Endodermal cell (in vitro differentiated cells): ENCODE results near the gene CAMK2D. TPM values are rescaled to one million over a fixed set of nuclear protein-coding genes. Genes with fewer than 3 reads are reported as not detected.

ENCODE experiments used
- DNase-seq: peaks from one replicate; pipeline ENCODE4 v3.0.0-alpha.2; 2017
- H3K27ac ChIP-seq: 2 replicates; pipeline ENCODE4 v1.5.1; 2013; ENCODE audit warnings: mild to moderate bottlenecking, low read depth, low read length, moderate library complexity
- H3K27me3 ChIP-seq: 2 replicates; pipeline ENCODE4 v1.6.1; 2013; ENCODE audit warnings: mild to moderate bottlenecking, low read length, moderate library complexity; ENCODE audit not compliant: insufficient read depth, control insufficient read depth, poor library complexity, severe bottlenecking
- H3K36me3 ChIP-seq: 2 replicates; pipeline ENCODE4 v1.7.0; 2013; ENCODE audit warnings: mild to moderate bottlenecking, low read length, moderate library complexity; ENCODE audit not compliant: control insufficient read depth, insufficient read depth
- H3K4me1 ChIP-seq: one replicate; pipeline ENCODE4 v1.7.0; 2013; ENCODE audit warnings: low read length; ENCODE audit not compliant: control insufficient read depth, insufficient read depth
- H3K4me3 ChIP-seq: 2 replicates; pipeline ENCODE4 v1.5.1; 2013; ENCODE audit warnings: mild to moderate bottlenecking, low read length, moderate library complexity
- H3K9ac ChIP-seq: 2 replicates; pipeline ENCODE4 v1.6.1; 2013; ENCODE audit warnings: mild to moderate bottlenecking, low read length, moderate library complexity; ENCODE audit not compliant: poor library complexity, severe bottlenecking; ENCODE audit errors: extremely low read depth
- H3K9me3 ChIP-seq: 2 replicates; pipeline ENCODE4 v1.6.1; 2013; ENCODE audit warnings: mild to moderate bottlenecking, low read length, moderate library complexity; ENCODE audit not compliant: control insufficient read depth
- H3K27ac Mint-ChIP-seq: 2 replicates; pipeline ENCODE4 v1.8.0; 2020; ENCODE audit warnings: mixed read lengths
- H3K27me3 Mint-ChIP-seq: 2 replicates; pipeline ENCODE4 v1.8.0; 2021; ENCODE audit warnings: mild to moderate bottlenecking, mixed read lengths; ENCODE audit not compliant: insufficient read depth
- H3K36me3 Mint-ChIP-seq: 2 replicates; pipeline ENCODE4 v1.8.0; 2020; ENCODE audit warnings: low read depth, mixed read lengths
- H3K4me1 Mint-ChIP-seq: 2 replicates; pipeline ENCODE4 v1.8.0; 2020; ENCODE audit warnings: mixed read lengths
- H3K4me3 Mint-ChIP-seq: 2 replicates; pipeline ENCODE4 v1.8.0; 2020; ENCODE audit warnings: mild to moderate bottlenecking, moderate library complexity, mixed read lengths
- H3K9me3 Mint-ChIP-seq: 2 replicates; pipeline ENCODE4 v1.8.0; 2020; ENCODE audit warnings: mild to moderate bottlenecking, mixed read lengths
- CTCF ChIP-seq: fragments of 200-600 bp; sonication (generic); conservative IDR thresholded peaks from 2 replicates; pipeline ENCODE4 v1.5.0; 2021; ENCODE audit warnings: antibody characterized with exemption, mild to moderate bottlenecking
- WGBS, 2 experiments: methylation state at CpG; one replicate each; pipeline versions ENCODE4 v1.1.5 to v1.1.7; 2013; ENCODE audit warnings: missing lambda C conversion rate in 2 of 2, mixed read lengths in 1 of 2; ENCODE audit not compliant: insufficient coverage in 1 of 2, insufficient read length in 1 of 2; 5-methylcytosine and 5-hydroxymethylcytosine counted together
- total RNA-seq, 2 donors: library from RNA; stranded (reverse); fragmentation: NEBNext Ultra II Directional in 1 of 2; extraction: Animal tissue kit (Norgen Biotek cat#: 25700) in 1 of 2; gene quantifications; 2 replicates in 1 of 2; 3 replicates in 1 of 2; pipeline ENCODE4 v1.2.1, GENCODE V29; 2021

The CAMK2D gene
- total RNA-seq, 2 donors from 2014 or later: 91.1 to 120 TPM

GRCh38 chr4:113625902-113626301 is 135.6 kb downstream of the CAMK2D start:
- Histone ChIP-seq H3K4me3 (no peak overlapping the region), H3K27me3 (no peaks in the 10 kb centered on the region), H3K27ac (no peak overlapping the region), H3K9ac (no peak overlapping the region), H3K9me3 (no peaks in the 10 kb centered on the region), H3K36me3 (peaks cover 23% of the 10 kb centered on the region), H3K4me1 (peaks cover 10% of the 10 kb centered on the region)
- H3K4me1 Mint-ChIP-seq: peaks cover 16% of the 10 kb centered on the region
- no peak for TF ChIP-seq CTCF
- no peak overlapping the region for H3K4me3 Mint-ChIP-seq
- H3K27me3 Mint-ChIP-seq: no peaks in the 10 kb centered on the region
- no peak overlapping the region for H3K27ac Mint-ChIP-seq
- no peak for DNase-seq
- H3K9me3 Mint-ChIP-seq: no peaks in the 10 kb centered on the region
- WGBS, 2 experiments: 86 to 97% methylated on average over 2 of the region's 2 CpGs
- H3K36me3 Mint-ChIP-seq: peaks cover 6% of the 10 kb centered on the region

- no peak overlapping the region for H3K27ac ChIP-seq
- no peaks in the 10 kb centered on the region for H3K9me3 Mint-ChIP-seq
- no peak overlapping the region for H3K4me3 ChIP-seq
- H3K27me3 Mint-ChIP-seq: no peaks in the 10 kb centered on the region
- peaks cover 7% of the 10 kb centered on the region for H3K36me3 Mint-ChIP-seq
- no peaks in the 10 kb centered on the region for H3K9me3 ChIP-seq
- H3K4me1 ChIP-seq: peaks cover 10% of the 10 kb centered on the region
- no peak overlapping the region for H3K4me3 Mint-ChIP-seq
- peaks cover 16% of the 10 kb centered on the region for H3K4me1 Mint-ChIP-seq
- no peak overlapping the region for H3K27ac Mint-ChIP-seq
- H3K27me3 ChIP-seq: no peaks in the 10 kb centered on the region
- DNase-seq: no peak
- no peak overlapping the region for H3K9ac ChIP-seq
- H3K36me3 ChIP-seq: peaks cover 27% of the 10 kb centered on the region
- no peak for TF ChIP-seq CTCF
These were observed 138.2 kb downstream of the CAMK2D start for GRCh38 chr4:113623274-113623894.

- Histone ChIP-seq H3K9ac (no peak overlapping the region), H3K27ac (no peak overlapping the region), H3K27me3 (no peaks in the 10 kb centered on the region), H3K4me3 (no peak overlapping the region), H3K4me1 (no peaks in the 10 kb centered on the region), H3K9me3 (no peaks in the 10 kb centered on the region), H3K36me3 (peaks cover 27% of the 10 kb centered on the region)
- Mint-ChIP-seq H3K27me3 (no peaks in the 10 kb centered on the region), H3K36me3 (peaks cover 10% of the 10 kb centered on the region), H3K4me3 (no peak overlapping the region), H3K4me1 (peaks cover 9% of the 10 kb centered on the region), H3K9me3 (no peaks in the 10 kb centered on the region), H3K27ac (no peak overlapping the region)
- TF ChIP-seq CTCF: no peak
- no peak for DNase-seq
- WGBS, 2 experiments: 91 to 100% methylated on average over 2 of the region's 2 CpGs
These were observed 139.9 kb downstream of the CAMK2D start for GRCh38 chr4:113621633-113622032.
